Kidney (tissue), 14 donors: ENCODE data around the gene AKR7A3. TPM values are rescaled to one million over a fixed set of nuclear protein-coding genes. Genes with fewer than 3 reads are reported as not detected.
A peak's percentile ranks its signal among the peaks of the same experiment; 100 is the strongest.
"Not testable (repeated sequence)": the region's sequence is repeated elsewhere in the genome, so short reads cannot be mapped to it uniquely, and the experiment has no call there.

Experiments used
- DNase-seq, 5 donors: peaks; one replicate each; pipeline ENCODE4 v3.0.0-alpha.2; 2013 to 2020
- FAIRE-seq: peaks from 2 replicates; lab custom pipeline; 2012; peaks lifted over from hg19 to GRCh38; lab: Jason Lieb, UNC
- H3K27ac ChIP-seq, 2 donors: one replicate each; pipeline ENCODE4 v1.7.0; 2013; ENCODE audit warnings: low read depth in 2 of 2, low read length in 2 of 2, inconsistent platforms in 1 of 2
- H3K27me3 ChIP-seq: one replicate; pipeline ENCODE4 v1.7.1; 2013; ENCODE audit warnings: low read length, inconsistent platforms; ENCODE audit not compliant: control insufficient read depth, insufficient read depth
- H3K36me3 ChIP-seq, 3 donors: one replicate each; pipeline versions ENCODE4 v1.7.0 to v1.7.1; 2013; ENCODE audit warnings: low read length in 3 of 3, control low read depth in 1 of 3, inconsistent platforms in 1 of 3; ENCODE audit not compliant: insufficient read depth in 3 of 3, control insufficient read depth in 2 of 3
- H3K4me1 ChIP-seq, 3 donors: one replicate each; pipeline versions ENCODE4 v1.7.0 to v1.7.1; 2013; ENCODE audit warnings: low read length in 3 of 3, inconsistent platforms in 1 of 3, low read depth in 1 of 3; ENCODE audit not compliant: control insufficient read depth in 2 of 3, insufficient read depth in 2 of 3
- H3K4me3 ChIP-seq, 3 donors: one replicate each; pipeline versions ENCODE4 v1.7.0 to v1.8.1; 2013; ENCODE audit warnings: low read length in 3 of 3, control low read depth in 1 of 3, inconsistent platforms in 1 of 3
- H3K9ac ChIP-seq, 3 donors: one replicate each; pipeline versions ENCODE4 v1.7.0 to v1.7.1; 2013; ENCODE audit warnings: low read length in 3 of 3, control low read depth in 1 of 3, inconsistent platforms in 1 of 3
- H3K9me3 ChIP-seq, 3 donors: one replicate each; pipeline versions ENCODE4 v1.7.0 to v1.7.1; 2013; ENCODE audit warnings: low read length in 3 of 3, control low read depth in 1 of 3, inconsistent platforms in 1 of 3; ENCODE audit not compliant: control insufficient read depth in 2 of 3, insufficient read depth in 1 of 3
- CTCF ChIP-seq: IDR thresholded peaks from 3 replicates; pipeline ENCODE4 v1.5.1; 2012; ENCODE audit warnings: mild to moderate bottlenecking, moderate library complexity, borderline replicate concordance; ENCODE audit not compliant: insufficient read depth; ENCODE audit errors: extremely low read depth
- intact Hi-C: fragments of 100-400 bp; cut with DNase I; formaldehyde crosslinking; loops from one replicate; pipeline ENCODE4 v1.11.1; 2022
- polyA plus RNA-seq: library from polyadenylated mRNA; stranded (reverse); fragments of 350-450 nt; fragmentation: Illumina TruSeq; extraction: RNeasy Lipid Tissue Mini Kit (QIAGEN cat#74804); gene quantifications from one replicate; pipeline ENCODE4 v1.2.3, GENCODE V29; 2014; ENCODE audit warnings: low read depth, low replicate concordance; ENCODE audit not compliant: insufficient read depth
- total RNA-seq: library from RNA; stranded (reverse); fragmentation: NEBNext Ultra II Directional; extraction: Animal tissue kit (Norgen Biotek cat#: 25700); gene quantifications from one replicate; pipeline ENCODE4 v1.2.1, GENCODE V29; 2021
- donor health status: control.
- donor health status: control.
- donor health status: control.
- donor health status: control.
- donor health status: control.
- donor health status: DM: yes; HTN: yes; CAD: no.
- donor health status: Normal renal cell carcinoma (clear cell type).

AKR7A3 gene
- total and polyA plus RNA-seq, 2 donors from 2014 or later = 6.2 to 108 TPM

- H3K27ac ChIP-seq = peak overlapping the region in 1 of 2 donors; percentile 48
- H3K9ac ChIP-seq = no peak overlapping the region
- H3K4me3 ChIP-seq = no peak overlapping the region
- peaks cover 0 to 4% (median 4%) of the 10 kb centered on the region in 3 donors for H3K4me1 ChIP-seq
- no peaks in the 10 kb centered on the region for H3K36me3 ChIP-seq
- no peak for TF ChIP-seq CTCF
- DNase-seq (no peak), FAIRE-seq (no peak)
- intact Hi-C loops = no loop called here
- peaks cover 5% of the 10 kb centered on the region for H3K27me3 ChIP-seq
- no peaks in the 10 kb centered on the region for H3K9me3 ChIP-seq
These were observed 16.5 kb downstream of the AKR7A3 start for GRCh38 chr1:19272064-19272463.

GRCh38 chr1:19270343-19270730 lies 18.2 kb downstream of the AKR7A3 start:
- FAIRE-seq, H3K27me3 ChIP-seq, intact Hi-C loops, H3K27ac ChIP-seq, DNase-seq, H3K9me3 ChIP-seq, H3K4me3 ChIP-seq, H3K9ac ChIP-seq, H3K4me1 ChIP-seq, H3K36me3 ChIP-seq: not testable (repeated sequence)

GRCh38 chr1:19269427-19270342 lies 18.9 kb downstream of the AKR7A3 start:
- H3K36me3 ChIP-seq, intact Hi-C loops, H3K9me3 ChIP-seq, H3K27me3 ChIP-seq, FAIRE-seq, DNase-seq, H3K4me1 ChIP-seq, H3K27ac ChIP-seq, H3K9ac ChIP-seq, H3K4me3 ChIP-seq: not testable (repeated sequence)

- peaks cover 0 to 4% (median 3%) of the 10 kb centered on the region in 3 donors for H3K4me1 ChIP-seq
- intact Hi-C loops = no loop called here
- peaks cover 0 to 4% (median 0%) of the 10 kb centered on the region in 3 donors for H3K36me3 ChIP-seq
- FAIRE-seq (no peak), DNase-seq (no peak)
- no peaks in the 10 kb centered on the region for H3K27me3 ChIP-seq
- no peak overlapping the region for H3K9ac ChIP-seq
- H3K4me3 ChIP-seq = no peak overlapping the region
- no peaks in the 10 kb centered on the region for H3K9me3 ChIP-seq
- TF ChIP-seq CTCF = no peak
- no peak overlapping the region for H3K27ac ChIP-seq
These were observed 20.1 kb downstream of the AKR7A3 start for GRCh38 chr1:19268445-19268844.
